Esophagus muscularis mucosa (tissue), 3 donors: Measurements from ENCODE around the gene ZNF407.

Source experiments
- POLR2AphosphoS5 ChIP-seq, 2 donors: sonication (generic); formaldehyde crosslinking; IDR thresholded peaks; one replicate each; pipeline ENCODE4 v1.6.1; 2017; ENCODE audit warnings: antibody characterized with exemption in 2 of 2
- TF ChIP-seq, protein P1 (sequence below), 3 experiments: fragments of 200-600 bp in 2 of 3; fragments of 450-650 bp in 1 of 3; sonication (generic) in 2 of 3; IDR thresholded peaks; one replicate each; pipeline ENCODE4 v1.5.1; 2017 to 2019; ENCODE audit warnings: antibody characterized with exemption in 3 of 3, mild to moderate bottlenecking in 2 of 3, moderate library complexity in 1 of 3

DNA sequence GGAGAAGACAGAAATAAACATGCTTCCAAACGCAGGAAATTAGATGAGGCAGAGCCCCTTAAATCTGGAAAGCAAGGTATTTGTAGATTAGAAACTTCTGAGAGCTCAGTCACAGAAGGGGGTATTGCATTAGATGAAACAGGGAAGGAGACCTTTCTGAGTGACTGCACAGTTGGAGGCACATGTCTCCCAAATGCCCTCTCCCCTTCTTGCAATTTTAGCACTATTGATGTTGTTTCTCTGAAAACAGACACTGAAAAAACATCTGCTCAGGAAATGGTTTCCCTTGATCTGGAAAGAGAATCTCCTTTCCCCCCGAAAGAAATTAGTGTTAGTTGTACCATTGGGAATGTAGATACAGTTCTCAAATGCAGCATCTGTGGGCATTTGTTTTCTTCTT lies 33.5 kb downstream of the ZNF407 start:
- TF ChIP-seq POLR2AphosphoS5 (IDR thresholded peaks at IDR 0.05), result no peak
- TF ChIP-seq, protein P1, sequence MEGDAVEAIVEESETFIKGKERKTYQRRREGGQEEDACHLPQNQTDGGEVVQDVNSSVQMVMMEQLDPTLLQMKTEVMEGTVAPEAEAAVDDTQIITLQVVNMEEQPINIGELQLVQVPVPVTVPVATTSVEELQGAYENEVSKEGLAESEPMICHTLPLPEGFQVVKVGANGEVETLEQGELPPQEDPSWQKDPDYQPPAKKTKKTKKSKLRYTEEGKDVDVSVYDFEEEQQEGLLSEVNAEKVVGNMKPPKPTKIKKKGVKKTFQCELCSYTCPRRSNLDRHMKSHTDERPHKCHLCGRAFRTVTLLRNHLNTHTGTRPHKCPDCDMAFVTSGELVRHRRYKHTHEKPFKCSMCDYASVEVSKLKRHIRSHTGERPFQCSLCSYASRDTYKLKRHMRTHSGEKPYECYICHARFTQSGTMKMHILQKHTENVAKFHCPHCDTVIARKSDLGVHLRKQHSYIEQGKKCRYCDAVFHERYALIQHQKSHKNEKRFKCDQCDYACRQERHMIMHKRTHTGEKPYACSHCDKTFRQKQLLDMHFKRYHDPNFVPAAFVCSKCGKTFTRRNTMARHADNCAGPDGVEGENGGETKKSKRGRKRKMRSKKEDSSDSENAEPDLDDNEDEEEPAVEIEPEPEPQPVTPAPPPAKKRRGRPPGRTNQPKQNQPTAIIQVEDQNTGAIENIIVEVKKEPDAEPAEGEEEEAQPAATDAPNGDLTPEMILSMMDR (IDR thresholded peaks at IDR 0.05), result no peak
